GM23338 (cell line): Measurements from ENCODE around the gene VPS16. TPM values are rescaled to one million over a fixed set of nuclear protein-coding genes. Genes with fewer than 3 reads are reported as not detected.

Experiments used
- ATAC-seq: fragments of 200-7000 bp; cut with Tn5 transposase; 3 replicates; pipeline ENCODE4 v1.9.1; 2020
- DNase-seq: peaks from one replicate; pipeline ENCODE4 v3.0.0-alpha.2; 2015; ENCODE audit warnings: low spot score
- H2AFZ ChIP-seq: fragments of 200-600 bp; sonication (generic); 2 replicates; pipeline ENCODE4 v1.8.0; 2016; ENCODE audit warnings: antibody characterized with exemption, mild to moderate bottlenecking, moderate library complexity
- H3F3A ChIP-seq: fragments of 200-600 bp; sonication (generic); replicated peaks from 2 replicates; pipeline ENCODE4 v1.8.0; 2017; ENCODE audit warnings: antibody characterized with exemption, mixed run types, low read depth
- H3K27ac ChIP-seq: fragments of 200-600 bp; sonication (generic); 2 replicates; pipeline ENCODE4 v1.6.1; 2016; ENCODE audit warnings: low read depth
- H3K27me3 ChIP-seq: fragments of 200-600 bp; sonication (generic); 2 replicates; pipeline ENCODE4 v1.8.0; 2016; ENCODE audit warnings: mild to moderate bottlenecking, mixed run types, moderate library complexity; ENCODE audit not compliant: insufficient read depth
- H3K36me3 ChIP-seq: fragments of 200-600 bp; sonication (generic); 2 replicates; pipeline ENCODE4 v1.8.0; 2016; ENCODE audit warnings: mild to moderate bottlenecking; ENCODE audit not compliant: insufficient read depth
- H3K4me1 ChIP-seq: fragments of 200-600 bp; sonication (generic); 2 replicates; pipeline ENCODE4 v1.8.0; 2016; ENCODE audit warnings: mild to moderate bottlenecking, moderate library complexity; ENCODE audit not compliant: insufficient read depth
- H3K4me2 ChIP-seq: fragments of 200-600 bp; sonication (generic); 2 replicates; pipeline ENCODE4 v1.7.1; 2017; ENCODE audit warnings: mixed run types
- H3K4me3 ChIP-seq: fragments of 200-600 bp; sonication (generic); 2 replicates; pipeline ENCODE4 v1.6.1; 2016; ENCODE audit warnings: mixed run types
- H3K79me2 ChIP-seq: fragments of 200-600 bp; sonication (generic); replicated peaks from 2 replicates; pipeline ENCODE4 v1.8.0; 2017; ENCODE audit warnings: mild to moderate bottlenecking; ENCODE audit not compliant: insufficient read depth
- H3K9me2 ChIP-seq: fragments of 200-600 bp; sonication (generic); 2 replicates; pipeline ENCODE4 v1.8.0; 2017; ENCODE audit not compliant: insufficient read depth
- H4K20me1 ChIP-seq: fragments of 200-600 bp; sonication (generic); replicated peaks from 2 replicates; pipeline ENCODE4 v1.8.0; 2017; ENCODE audit warnings: mild to moderate bottlenecking; ENCODE audit not compliant: insufficient read depth
- H3K27ac Mint-ChIP-seq: 2 replicates; pipeline ENCODE4 v1.8.0; 2020; ENCODE audit warnings: inconsistent platforms, mild to moderate bottlenecking, moderate library complexity, mixed read lengths
- H3K27me3 Mint-ChIP-seq: 3 replicates; pipeline ENCODE4 v1.8.0; 2022; ENCODE audit warnings: low read depth, mild to moderate bottlenecking, moderate library complexity, mixed read lengths, inconsistent platforms; ENCODE audit not compliant: insufficient read depth, poor library complexity
- H3K36me3 Mint-ChIP-seq: 3 replicates; pipeline ENCODE4 v1.8.0; 2021; ENCODE audit warnings: low read depth, mild to moderate bottlenecking, inconsistent platforms, moderate library complexity, mixed read lengths
- H3K4me1 Mint-ChIP-seq: 3 replicates; pipeline ENCODE4 v1.8.0; 2020; ENCODE audit warnings: mild to moderate bottlenecking, inconsistent platforms, mixed read lengths
- H3K4me3 Mint-ChIP-seq: 3 replicates; pipeline ENCODE4 v1.8.0; 2021; ENCODE audit warnings: moderate library complexity, mild to moderate bottlenecking, inconsistent platforms, mixed read lengths
- H3K9me3 Mint-ChIP-seq: 3 replicates; pipeline ENCODE4 v1.8.0; 2020; ENCODE audit warnings: moderate library complexity, mild to moderate bottlenecking, inconsistent platforms, mixed read lengths
- CREB1 ChIP-seq: fragments of 250-450 bp; sonication (Bioruptor Pico); IDR thresholded peaks from 2 replicates; pipeline ENCODE4 v1.5.0; 2020; ENCODE audit warnings: low read depth, mild to moderate bottlenecking, moderate library complexity
- CTCF ChIP-seq, 2 experiments: fragments of 200-600 bp in 1 of 2; sonication (generic) in 1 of 2; conservative IDR thresholded peaks; 2 replicates each; pipeline versions ENCODE4 v1.5.1 to v1.6.1; 2016 to 2017; ENCODE audit warnings: antibody characterized with exemption in 2 of 2, low read depth in 2 of 2, mild to moderate bottlenecking in 2 of 2, moderate library complexity in 1 of 2
- ETS1 ChIP-seq: IDR thresholded peaks from 2 replicates; pipeline ENCODE4 v1.6.1; 2016; ENCODE audit warnings: antibody characterized with exemption
- EZH2 ChIP-seq: fragments of 200-600 bp; sonication (generic); IDR thresholded peaks from one replicate; pipeline ENCODE4 v1.8.0; 2017; ENCODE audit warnings: antibody characterized with exemption, mild to moderate bottlenecking, low read depth; ENCODE audit not compliant: unreplicated experiment
- EZH2phosphoT487 ChIP-seq: fragments of 200-600 bp; sonication (generic); IDR thresholded peaks from one replicate; pipeline ENCODE4 v1.8.1; 2018; ENCODE audit warnings: antibody characterized with exemption; ENCODE audit not compliant: unreplicated experiment
- JUNB ChIP-seq: IDR thresholded peaks from one replicate; pipeline ENCODE4 v1.6.1; 2016; ENCODE audit warnings: antibody characterized with exemption; ENCODE audit not compliant: unreplicated experiment
- NANOG ChIP-seq: IDR thresholded peaks from 2 replicates; pipeline ENCODE4 v1.6.1; 2016; ENCODE audit warnings: antibody characterized with exemption, borderline replicate concordance
- REST ChIP-seq: IDR thresholded peaks from one replicate; pipeline ENCODE4 v1.6.1; 2018; ENCODE audit warnings: antibody characterized with exemption; ENCODE audit not compliant: unreplicated experiment
- STAT1 ChIP-seq: IDR thresholded peaks from one replicate; pipeline ENCODE4 v1.6.1; 2016; ENCODE audit warnings: antibody characterized with exemption; ENCODE audit not compliant: unreplicated experiment
- ZNF114 ChIP-seq: fragments of 250-450 bp; sonication (Bioruptor Pico); IDR thresholded peaks from 2 replicates; pipeline ENCODE4 v1.5.0; 2020; ENCODE audit warnings: mild to moderate bottlenecking, moderate library complexity
- ZNF331 ChIP-seq: fragments of 250-450 bp; sonication (Bioruptor Pico); IDR thresholded peaks from 2 replicates; pipeline ENCODE4 v1.5.0; 2020; ENCODE audit warnings: low read depth, mild to moderate bottlenecking, moderate library complexity
- polyA plus RNA-seq: library from polyadenylated mRNA; unstranded; fragments of >200 nt; fragmentation: Nextera tagmentation; extraction: Ambion mirVana; gene quantifications from 2 replicates; pipeline ENCODE4 v1.2.1, GENCODE V29; 2016
- total RNA-seq: library from RNA; depleted of rRNA; stranded (reverse); fragments of >200 nt; shearing (Covaris generic); gene quantifications from 2 replicates; pipeline ENCODE4 v1.2.3, GENCODE V29; 2014

VPS16 gene
- total and polyA plus RNA-seq, 2 experiments from 2014 or later: 11.2 to 17.7 TPM

- TF ChIP-seq EZH2 (no peak), STAT1 (no peak), NANOG (no peak), REST (no peak), ETS1 (no peak), EZH2phosphoT487 (no peak), ZNF331 (CRISPR knock-in tag) (no peak), CTCF (conservative IDR thresholded peaks at IDR 0.05; ENCODE audit: low read depth in 2 of 2) (no peak), CREB1 (CRISPR knock-in tag) (no peak), JUNB (no peak), ZNF114 (CRISPR knock-in tag) (no peak)
These were observed 47.8 kb downstream of the VPS16 start (continued) for GRCh38 chr20:2888224-2888955.

GRCh38 chr20:2889209-2889608 lies 48.7 kb downstream of the VPS16 start:
- no peak for ATAC-seq

More at GRCh38 chr20:2889209-2889608, 48.7 kb downstream of the VPS16 start:
- Histone ChIP-seq H3K4me2 (no peak overlapping the region), H3K4me3 (no peak overlapping the region), H4K20me1 (peaks cover 43% of the 10 kb centered on the region), H3F3A (no peaks in the 10 kb centered on the region), H3K4me1 (no peaks in the 10 kb centered on the region), H3K27ac (no peak overlapping the region), H3K27me3 (no peaks in the 10 kb centered on the region), H3K79me2 (peaks cover 99% of the 10 kb centered on the region), H3K9me2 (no peaks in the 10 kb centered on the region), H3K36me3 (no peaks in the 10 kb centered on the region), H2AFZ (no peak overlapping the region)
- Mint-ChIP-seq H3K4me1 (no peaks in the 10 kb centered on the region; the same call in 2 of the 3 replicates), H3K36me3 (no peaks in the 10 kb centered on the region), H3K9me3 (no peaks in the 10 kb centered on the region), H3K4me3 (no peak overlapping the region), H3K27ac (no peak overlapping the region), H3K27me3 (no peaks in the 10 kb centered on the region)
- no peak for DNase-seq
- TF ChIP-seq CREB1 (CRISPR knock-in tag): no peak
- no peak for TF ChIP-seq ZNF331 (CRISPR knock-in tag)
- no peak for TF ChIP-seq JUNB
- TF ChIP-seq REST: no peak
- no peak for TF ChIP-seq STAT1
